Measurements from ENCODE around the gene NYAP2. TPM values are rescaled to one million over a fixed set of nuclear protein-coding genes. Genes with fewer than 3 reads are reported as not detected.

The NYAP2 gene
- polyA plus RNA-seq, 3 donors, result not detected

GRCh38 chr2:225428360-225428759 lies 28.9 kb downstream of the NYAP2 start:
- H2AFZ ChIP-seq (ENCODE audit: insufficient read depth, low read depth, low read length, poor library complexity, severe bottlenecking), result no peak overlapping the region
- no CpG with 5 or more reads among the region's 1 CpG for WGBS (ENCODE audit: insufficient coverage)
- H3K27ac ChIP-seq (ENCODE audit: low read depth in 1 of 2, low read length in 2 of 2), result no peak overlapping the region
- no peak for DNase-seq
- Mint-ChIP-seq H3K4me3 (no peak overlapping the region), H3K9me3 (peaks cover 0 to 5% (median 0%) of the 10 kb centered on the region in 7 donors), H3K4me1 (no peaks in the 10 kb centered on the region), H3K27me3 (ENCODE audit: low read depth in 3 of 3) (peaks cover 0 to 2% (median 0%) of the 10 kb centered on the region in 3 donors), H3K36me3 (no peaks in the 10 kb centered on the region), H3K27ac (no peak overlapping the region)
- H4K20me1 ChIP-seq (ENCODE audit: insufficient read depth, low read length), result no peaks in the 10 kb centered on the region
- no peak for TF ChIP-seq CTCF (IDR thresholded peaks at IDR 0.05)
- H3K4me2 ChIP-seq (replicated peaks; ENCODE audit: extremely low read depth, low read length, poor library complexity, severe bottlenecking), result no peak overlapping the region
- intact Hi-C loops (cut with micrococcal nuclease), result no loop called here
- no peaks in the 10 kb centered on the region for H3K9me3 ChIP-seq (replicated peaks in 1 of 2; ENCODE audit: control insufficient read depth in 1 of 2, insufficient read depth in 1 of 2, low read length in 2 of 2)
- H3K4me3 ChIP-seq (replicated peaks in 1 of 3; ENCODE audit: low read depth in 2 of 3, low read length in 3 of 3), result no peak overlapping the region
- no peaks in the 10 kb centered on the region for H3K36me3 ChIP-seq (replicated peaks in 1 of 2; ENCODE audit: control insufficient read depth in 1 of 2, insufficient read depth in 2 of 2, low read length in 2 of 2)
- H3K79me2 ChIP-seq (ENCODE audit: insufficient read depth, low read length), result no peaks in the 10 kb centered on the region
- no peak overlapping the region for H3K9ac ChIP-seq (ENCODE audit: insufficient read depth, low read length, poor library complexity, severe bottlenecking)
- no peaks in the 10 kb centered on the region for H3K27me3 ChIP-seq (ENCODE audit: control insufficient read depth in 2 of 2, insufficient read depth in 2 of 2, low read length in 2 of 2)
- no peaks in the 10 kb centered on the region for H3K4me1 ChIP-seq (ENCODE audit: control insufficient read depth in 1 of 2, insufficient read depth in 2 of 2, low read length in 2 of 2)

- no peak overlapping the region for H3K27ac ChIP-seq (ENCODE audit: low read depth in 1 of 2, low read length in 2 of 2)
- H3K27me3 Mint-ChIP-seq (ENCODE audit: low read depth in 3 of 3), result peaks cover 0 to 2% (median 0%) of the 10 kb centered on the region in 3 donors
- H3K9me3 ChIP-seq (replicated peaks in 1 of 2; ENCODE audit: control insufficient read depth in 1 of 2, insufficient read depth in 1 of 2, low read length in 2 of 2), result no peaks in the 10 kb centered on the region
- no peak for TF ChIP-seq CTCF (IDR thresholded peaks at IDR 0.05)
- H3K4me3 Mint-ChIP-seq, result no peak overlapping the region
- no peaks in the 10 kb centered on the region for H3K4me1 ChIP-seq (ENCODE audit: control insufficient read depth in 1 of 2, insufficient read depth in 2 of 2, low read length in 2 of 2)
- WGBS (ENCODE audit: insufficient coverage), result 79% methylated on average over 3 of the region's 4 CpGs
- no peak overlapping the region for H3K4me2 ChIP-seq (replicated peaks; ENCODE audit: extremely low read depth, low read length, poor library complexity, severe bottlenecking)
- H3K36me3 ChIP-seq (replicated peaks in 1 of 2; ENCODE audit: control insufficient read depth in 1 of 2, insufficient read depth in 2 of 2, low read length in 2 of 2), result no peaks in the 10 kb centered on the region
- intact Hi-C loops (cut with micrococcal nuclease), result no loop called here
- no peaks in the 10 kb centered on the region for H3K36me3 Mint-ChIP-seq
- H3K27me3 ChIP-seq (ENCODE audit: control insufficient read depth in 2 of 2, insufficient read depth in 2 of 2, low read length in 2 of 2), result no peaks in the 10 kb centered on the region
- no peaks in the 10 kb centered on the region for H3K79me2 ChIP-seq (ENCODE audit: insufficient read depth, low read length)
- no peak overlapping the region for H2AFZ ChIP-seq (ENCODE audit: insufficient read depth, low read depth, low read length, poor library complexity, severe bottlenecking)
- no peak overlapping the region for H3K9ac ChIP-seq (ENCODE audit: insufficient read depth, low read length, poor library complexity, severe bottlenecking)
- H4K20me1 ChIP-seq (ENCODE audit: insufficient read depth, low read length), result no peaks in the 10 kb centered on the region
- no peak for DNase-seq
- no peak overlapping the region for H3K27ac Mint-ChIP-seq
- H3K4me1 Mint-ChIP-seq, result no peaks in the 10 kb centered on the region
- no peak overlapping the region for H3K4me3 ChIP-seq (replicated peaks in 1 of 3; ENCODE audit: low read depth in 2 of 3, low read length in 3 of 3)
- peaks cover 0 to 5% (median 0%) of the 10 kb centered on the region in 7 donors for H3K9me3 Mint-ChIP-seq
Measured at GRCh38 chr2:225429717-225430116, 30.2 kb downstream of the NYAP2 start.
